ENCODE results near the gene MTA3.
A peak's percentile ranks its signal among the peaks of the same experiment; 100 is the strongest.

The MTA3 gene

GRCh38 chr2:42653039-42653438, 84.6 kb downstream of the MTA3 start:
- H2AFZ ChIP-seq (ENCODE audit: low read length): no peak overlapping the region

GRCh38 chr2:42653908-42654445, 85.5 kb downstream of the MTA3 start:
- 0 out of 2 replicates have a peak, but pooled peaks cover 17% of the 10 kb centered on the region for H3K79me2 ChIP-seq (ENCODE audit: insufficient read depth, low read length)
- H3K27me3 ChIP-seq (ENCODE audit: insufficient read depth, low read length): no peaks in the 10 kb centered on the region
- peaks cover 51% of the 10 kb centered on the region for H3K36me3 ChIP-seq (ENCODE audit: insufficient read depth, low read length)
- no peak overlapping the region for H3K4me3 ChIP-seq (ENCODE audit: low read depth, low read length, poor library complexity, severe bottlenecking)
- no peak overlapping the region for H3K9ac ChIP-seq (ENCODE audit: low read length)
- H3K4me2 ChIP-seq (ENCODE audit: low read length): no peak overlapping the region
- TF ChIP-seq CTCF (IDR thresholded peaks at IDR 0.05; ENCODE audit: low read length) (no peak), EZH2 (IDR thresholded peaks at IDR 0.05; ENCODE audit: borderline replicate concordance, low read length) (no peak)
- no peak overlapping the region for H3K27ac ChIP-seq (ENCODE audit: low read depth, low read length, poor library complexity, severe bottlenecking)
- no peaks in the 10 kb centered on the region for H4K20me1 ChIP-seq (ENCODE audit: insufficient read depth, low read length)
- no peaks in the 10 kb centered on the region for H3K9me2 ChIP-seq (ENCODE audit: low read depth, low read length)
- no peak overlapping the region for H2AFZ ChIP-seq (ENCODE audit: low read length)
- peaks cover 48% of the 10 kb centered on the region for H3K4me1 ChIP-seq (ENCODE audit: insufficient read depth, low read length, severe bottlenecking)
- no peaks in the 10 kb centered on the region for H3K9me3 ChIP-seq (ENCODE audit: low read length)
- no peaks in the 10 kb centered on the region for H3F3A ChIP-seq (ENCODE audit: insufficient read depth, low read length)

More at GRCh38 chr2:42653039-42653438, 84.6 kb downstream of the MTA3 start:
- Histone ChIP-seq H4K20me1 (ENCODE audit: insufficient read depth, low read length) (no peaks in the 10 kb centered on the region), H3K36me3 (ENCODE audit: insufficient read depth, low read length) (peaks cover 53% of the 10 kb centered on the region), H3F3A (ENCODE audit: insufficient read depth, low read length) (no peaks in the 10 kb centered on the region; the same call in 1 of the 2 replicates), H3K4me1 (ENCODE audit: insufficient read depth, low read length, severe bottlenecking) (peaks cover 40% of the 10 kb centered on the region), H3K9ac (ENCODE audit: low read length) (no peak overlapping the region), H3K9me2 (ENCODE audit: low read depth, low read length) (no peaks in the 10 kb centered on the region), H3K27me3 (ENCODE audit: insufficient read depth, low read length) (no peaks in the 10 kb centered on the region), H3K27ac (ENCODE audit: low read depth, low read length, poor library complexity, severe bottlenecking) (no peak overlapping the region), H3K4me2 (ENCODE audit: low read length) (no peak overlapping the region), H3K9me3 (ENCODE audit: low read length) (no peaks in the 10 kb centered on the region), H3K4me3 (ENCODE audit: low read depth, low read length, poor library complexity, severe bottlenecking) (no peak overlapping the region), H3K79me2 (ENCODE audit: insufficient read depth, low read length) (0 out of 2 replicates have a peak, but pooled peaks cover 17% of the 10 kb centered on the region)
- no peak for TF ChIP-seq CTCF (IDR thresholded peaks at IDR 0.05; ENCODE audit: low read length)
- no peak for TF ChIP-seq EZH2 (IDR thresholded peaks at IDR 0.05; ENCODE audit: borderline replicate concordance, low read length)

- Histone ChIP-seq H3F3A (ENCODE audit: insufficient read depth, low read length) (no peaks in the 10 kb centered on the region), H2AFZ (ENCODE audit: low read length) (no peak overlapping the region), H3K4me2 (ENCODE audit: low read length) (no peak overlapping the region), H3K79me2 (ENCODE audit: insufficient read depth, low read length) (0 out of 2 replicates have a peak, but pooled peaks cover 7% of the 10 kb centered on the region), H3K27me3 (ENCODE audit: insufficient read depth, low read length) (no peaks in the 10 kb centered on the region), H3K36me3 (ENCODE audit: insufficient read depth, low read length) (peaks cover 67% of the 10 kb centered on the region), H3K27ac (ENCODE audit: low read depth, low read length, poor library complexity, severe bottlenecking) (peak overlapping the region; percentile 32), H3K9ac (ENCODE audit: low read length) (no peak overlapping the region), H4K20me1 (ENCODE audit: insufficient read depth, low read length) (no peaks in the 10 kb centered on the region), H3K4me3 (ENCODE audit: low read depth, low read length, poor library complexity, severe bottlenecking) (no peak overlapping the region), H3K4me1 (ENCODE audit: insufficient read depth, low read length, severe bottlenecking) (peaks cover 31% of the 10 kb centered on the region), H3K9me3 (ENCODE audit: low read length) (no peaks in the 10 kb centered on the region), H3K9me2 (ENCODE audit: low read depth, low read length) (no peaks in the 10 kb centered on the region)
- no peak for TF ChIP-seq EZH2 (IDR thresholded peaks at IDR 0.05; ENCODE audit: borderline replicate concordance, low read length)
- no peak for TF ChIP-seq CTCF (IDR thresholded peaks at IDR 0.05; ENCODE audit: low read length)
Measured at GRCh38 chr2:42658306-42658705, 89.9 kb downstream of the MTA3 start.

Data from OCI-LY1 (cell line).